Activated CD8-positive, alpha-beta memory T cell treated with anti-CD3 and anti-CD28 coated beads for 1 hour (primary cell): ENCODE data around the gene SKOR1.

Source experiments
- DNase-seq, 2 donors: peaks; one replicate each; pipeline ENCODE4 v3.0.0-alpha.2; 2020; ENCODE audit warnings: low read depth in 1 of 2; ENCODE audit errors: extremely low read depth in 1 of 2

The SKOR1 gene

GRCh38 chr15:67792250-67792942 lies 32.9 kb upstream of the SKOR1 start:
- DNase-seq: no peak

GRCh38 chr15:67794832-67795574 lies 30.3 kb upstream of the SKOR1 start:
- no peak for DNase-seq

- no peak for DNase-seq
Observed at GRCh38 chr15:67796196-67797127, 28.8 kb upstream of the SKOR1 start.

- DNase-seq: no peak
Observed at GRCh38 chr15:67799801-67800205, 25.5 kb upstream of the SKOR1 start.

GRCh38 chr15:67801142-67801541 lies 24.2 kb upstream of the SKOR1 start:
- no peak for DNase-seq

- DNase-seq: no peak
Observed at GRCh38 chr15:67801926-67802914, 23.1 kb upstream of the SKOR1 start.

- no peak for DNase-seq
Observed at GRCh38 chr15:67803299-67803698, 22.0 kb upstream of the SKOR1 start.

- DNase-seq: no peak
Observed at GRCh38 chr15:67803996-67804843, 21.1 kb upstream of the SKOR1 start.

GRCh38 chr15:67805008-67805665 lies 20.2 kb upstream of the SKOR1 start:
- no peak for DNase-seq

GRCh38 chr15:67805666-67806516 lies 19.4 kb upstream of the SKOR1 start:
- DNase-seq: no peak

- DNase-seq: no peak
Observed at GRCh38 chr15:67806536-67806935, 18.8 kb upstream of the SKOR1 start.

- DNase-seq: no peak
Observed at GRCh38 chr15:67807141-67807540, 18.2 kb upstream of the SKOR1 start.

GRCh38 chr15:67807836-67808235 lies 17.5 kb upstream of the SKOR1 start:
- DNase-seq: no peak

- DNase-seq: no peak
Observed at GRCh38 chr15:67808821-67809220, 16.5 kb upstream of the SKOR1 start.

- DNase-seq: no peak
Observed at GRCh38 chr15:67809441-67809840, 15.9 kb upstream of the SKOR1 start.

GRCh38 chr15:67809866-67810265 lies 15.4 kb upstream of the SKOR1 start:
- no peak for DNase-seq

- DNase-seq: no peak
Observed at GRCh38 chr15:67812241-67812644, 13.1 kb upstream of the SKOR1 start.

GRCh38 chr15:67813104-67813634 lies 12.1 kb upstream of the SKOR1 start:
- DNase-seq: no peak
